Camera-type eye (tissue), 1 donor: ENCODE data around the gene HOXC6. TPM values are rescaled to one million over a fixed set of nuclear protein-coding genes. Genes with fewer than 3 reads are reported as not detected.

Experiments
- total RNA-seq: library from RNA; depleted of rRNA; stranded (reverse); fragments of >200 nt; gene quantifications from one replicate; pipeline ENCODE4 v1.2.3, GENCODE V29; 2014

HOXC6 gene
- not detected for total RNA-seq

DNA sequence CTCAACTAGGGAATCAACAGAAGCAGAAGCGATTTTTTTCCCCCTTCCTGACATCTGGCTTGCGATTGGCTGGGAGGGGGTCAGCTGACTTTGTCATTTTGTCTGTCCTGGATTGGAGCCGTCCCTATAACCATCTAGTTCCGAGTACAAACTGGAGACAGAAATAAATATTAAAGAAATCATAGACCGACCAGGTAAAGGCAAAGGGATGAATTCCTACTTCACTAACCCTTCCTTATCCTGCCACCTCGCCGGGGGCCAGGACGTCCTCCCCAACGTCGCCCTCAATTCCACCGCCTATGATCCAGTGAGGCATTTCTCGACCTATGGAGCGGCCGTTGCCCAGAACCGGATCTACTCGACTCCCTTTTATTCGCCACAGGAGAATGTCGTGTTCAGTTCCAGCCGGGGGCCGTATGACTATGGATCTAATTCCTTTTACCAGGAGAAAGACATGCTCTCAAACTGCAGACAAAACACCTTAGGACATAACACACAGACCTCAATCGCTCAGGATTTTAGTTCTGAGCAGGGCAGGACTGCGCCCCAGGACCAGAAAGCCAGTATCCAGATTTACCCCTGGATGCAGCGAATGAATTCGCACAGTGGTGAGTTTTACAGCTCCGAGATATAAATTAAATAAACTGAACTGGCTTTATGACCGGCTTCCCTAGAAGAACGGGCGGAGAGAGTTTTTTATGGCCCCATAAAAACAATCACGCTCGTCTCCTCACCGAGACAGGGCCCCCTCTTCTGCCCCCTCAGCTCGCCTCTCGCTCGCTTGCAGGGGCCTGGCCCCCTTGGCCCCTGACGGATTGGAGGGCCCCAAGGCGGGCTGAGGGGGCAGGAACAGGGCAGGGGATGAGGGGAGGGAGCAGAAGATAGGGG is at the start of gene HOXC6:
Gene HOXC6, plus strand, starts transcription at position 127 of the 888 bp plus-strand sequence. Its CDS starts 82 bp downstream, at position 209.

DNA sequence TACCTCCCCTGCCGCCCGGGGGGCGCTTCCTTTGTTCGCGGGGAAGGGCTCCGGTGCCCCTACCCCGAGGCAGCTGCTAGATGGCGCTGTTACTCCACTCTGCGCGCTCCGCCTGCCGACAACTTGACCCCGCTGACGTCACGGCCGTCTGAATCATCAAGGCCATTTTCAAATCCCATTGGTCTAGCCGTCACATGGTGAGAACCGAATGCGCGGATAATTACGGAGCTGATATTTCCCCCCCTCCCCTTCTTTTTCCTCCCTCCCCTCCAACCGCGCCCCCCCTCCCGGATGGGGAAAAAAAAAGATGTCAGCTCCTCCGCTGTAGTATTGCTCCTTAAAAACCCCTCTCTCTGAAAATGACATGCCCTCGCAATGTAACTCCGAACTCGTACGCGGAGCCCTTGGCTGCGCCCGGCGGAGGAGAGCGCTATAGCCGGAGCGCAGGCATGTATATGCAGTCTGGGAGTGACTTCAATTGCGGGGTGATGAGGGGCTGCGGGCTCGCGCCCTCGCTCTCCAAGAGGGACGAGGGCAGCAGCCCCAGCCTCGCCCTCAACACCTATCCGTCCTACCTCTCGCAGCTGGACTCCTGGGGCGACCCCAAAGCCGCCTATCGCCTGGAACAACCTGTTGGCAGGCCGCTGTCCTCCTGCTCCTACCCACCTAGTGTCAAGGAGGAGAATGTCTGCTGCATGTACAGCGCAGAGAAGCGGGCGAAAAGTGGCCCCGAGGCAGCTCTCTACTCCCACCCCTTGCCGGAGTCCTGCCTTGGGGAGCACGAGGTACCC is 43.1 kb upstream of the HOXC6 start, which contains the start of gene HOXC10:
Gene HOXC10, plus strand, starts transcription at position 246 of the 791 bp plus-strand sequence. Its CDS starts 114 bp downstream, at position 360.

GRCh38 chr12:54000116-54001114 is 27.8 kb upstream of the HOXC6 start, which contains the start of gene HOXC9:
Gene HOXC9 (plus strand): TSS chr12:54000161. CDS start chr12:54000189, 28 bp downstream.

GRCh38 chr12:54032627-54033100 is 4.4 kb downstream of the HOXC6 start, which contains the start of gene HOXC5:
Gene HOXC5 (plus strand): TSS chr12:54033050. CDS start chr12:54033123, 73 bp downstream.

DNA sequence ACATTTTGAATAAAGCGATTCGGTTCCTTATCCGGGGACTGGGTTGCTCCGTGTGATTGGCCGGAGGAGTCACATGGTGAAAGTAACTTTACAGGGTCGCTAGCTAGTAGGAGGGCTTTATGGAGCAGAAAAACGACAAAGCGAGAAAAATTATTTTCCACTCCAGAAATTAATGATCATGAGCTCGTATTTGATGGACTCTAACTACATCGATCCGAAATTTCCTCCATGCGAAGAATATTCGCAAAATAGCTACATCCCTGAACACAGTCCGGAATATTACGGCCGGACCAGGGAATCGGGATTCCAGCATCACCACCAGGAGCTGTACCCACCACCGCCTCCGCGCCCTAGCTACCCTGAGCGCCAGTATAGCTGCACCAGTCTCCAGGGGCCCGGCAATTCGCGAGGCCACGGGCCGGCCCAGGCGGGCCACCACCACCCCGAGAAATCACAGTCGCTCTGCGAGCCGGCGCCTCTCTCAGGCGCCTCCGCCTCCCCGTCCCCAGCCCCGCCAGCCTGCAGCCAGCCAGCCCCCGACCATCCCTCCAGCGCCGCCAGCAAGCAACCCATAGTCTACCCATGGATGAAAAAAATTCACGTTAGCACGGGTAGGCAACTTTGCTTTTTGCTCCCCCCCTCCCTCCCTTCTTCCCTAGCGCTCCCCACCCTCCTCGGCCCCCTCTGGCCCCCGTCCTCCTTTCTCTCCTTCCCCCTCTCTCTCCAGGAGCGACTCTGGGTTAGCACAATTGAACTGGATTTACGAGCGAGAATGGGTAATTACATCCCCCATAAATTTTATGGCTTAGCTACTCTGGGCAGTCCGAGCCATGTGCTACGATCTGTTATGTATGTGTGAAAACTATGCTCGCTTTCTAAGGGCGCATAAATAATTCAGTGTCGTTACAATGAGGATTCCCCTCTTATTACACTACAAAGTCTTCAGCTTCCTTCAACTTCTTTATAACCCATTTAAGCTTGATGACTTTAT is 25.8 kb downstream of the HOXC6 start, which contains the start of gene HOXC4:
Gene HOXC4, plus strand, starts transcription at position 85 of the 991 bp plus-strand sequence. Its CDS starts 88 bp downstream, at position 173.

Other genes with a start within 250 kb of the HOXC6 start
- not detected for gene HOXC13, start 89.6 kb upstream of the HOXC6 start, total RNA-seq
- gene HOXC12, start 73.5 kb upstream of the HOXC6 start, total RNA-seq: not detected
- gene HOXC11, start 55.3 kb upstream of the HOXC6 start, total RNA-seq: not detected
- not detected for gene HOTAIR, start 53.5 kb upstream of the HOXC6 start, total RNA-seq
- not detected for gene HOXC10, start 43.3 kb upstream of the HOXC6 start, total RNA-seq
- gene HOXC9, start 28.3 kb upstream of the HOXC6 start, total RNA-seq: not detected
- gene HOXC8, start 19.5 kb upstream of the HOXC6 start, total RNA-seq: not detected
- gene HOXC5, start 4.6 kb downstream of the HOXC6 start, total RNA-seq: not detected
- gene HOXC4, start 25.4 kb downstream of the HOXC6 start, total RNA-seq: not detected
- 35.5 TPM for gene SMUG1, start 160.5 kb downstream of the HOXC6 start, total RNA-seq